GM06990 (cell line): ENCODE measurements around the gene ETFB.
"Not testable (repeated sequence)": the region's sequence is repeated elsewhere in the genome, so short reads cannot be mapped to it uniquely, and the experiment has no call there.

ENCODE experiments used
- DNase-seq: peaks from one replicate; pipeline ENCODE4 v3.0.0-alpha.2; 2011; ENCODE audit not compliant: insufficient read length; ENCODE audit errors: extremely low read depth
- H3K27me3 ChIP-seq: replicated peaks from 2 replicates; pipeline ENCODE4 v1.6.0; 2011; ENCODE audit warnings: low read length; ENCODE audit not compliant: control insufficient read depth, insufficient read depth
- H3K36me3 ChIP-seq: 2 replicates; pipeline ENCODE4 v1.5.1; 2011; ENCODE audit warnings: low read length; ENCODE audit not compliant: control insufficient read depth, insufficient read depth
- H3K4me3 ChIP-seq: replicated peaks from 2 replicates; pipeline ENCODE4 v1.5.1; 2011; ENCODE audit warnings: low read depth, mild to moderate bottlenecking, control low read depth, low read length
- TF ChIP-seq, protein P1 (sequence below): IDR thresholded peaks from 2 replicates; pipeline ENCODE4 v1.5.1; 2011; ENCODE audit warnings: low read length, control low read depth, mild to moderate bottlenecking, inconsistent platforms; ENCODE audit not compliant: insufficient read depth, poor library complexity, severe bottlenecking

Gene ETFB

DNA sequence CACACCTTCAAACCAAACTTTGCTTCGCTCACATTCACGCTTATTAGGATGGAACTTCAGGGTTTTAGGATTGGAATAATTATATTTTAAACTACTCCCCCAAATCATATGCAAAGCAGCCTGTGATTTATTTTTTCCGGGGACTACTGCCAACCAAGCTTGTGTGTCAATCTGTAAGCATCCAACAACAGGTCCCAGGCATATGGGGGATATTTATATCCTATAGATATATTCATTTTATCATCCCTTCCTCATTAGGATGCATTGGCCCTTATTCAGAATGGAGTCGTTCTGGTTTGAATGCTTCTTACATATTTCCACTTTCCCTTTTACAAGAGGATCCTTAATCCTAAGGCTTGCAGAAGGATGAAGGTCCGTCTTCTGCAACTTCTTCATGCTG is 33.0 kb upstream of the ETFB start:
- H3K27me3 ChIP-seq = no peaks in the 10 kb centered on the region
- TF ChIP-seq, protein P1, sequence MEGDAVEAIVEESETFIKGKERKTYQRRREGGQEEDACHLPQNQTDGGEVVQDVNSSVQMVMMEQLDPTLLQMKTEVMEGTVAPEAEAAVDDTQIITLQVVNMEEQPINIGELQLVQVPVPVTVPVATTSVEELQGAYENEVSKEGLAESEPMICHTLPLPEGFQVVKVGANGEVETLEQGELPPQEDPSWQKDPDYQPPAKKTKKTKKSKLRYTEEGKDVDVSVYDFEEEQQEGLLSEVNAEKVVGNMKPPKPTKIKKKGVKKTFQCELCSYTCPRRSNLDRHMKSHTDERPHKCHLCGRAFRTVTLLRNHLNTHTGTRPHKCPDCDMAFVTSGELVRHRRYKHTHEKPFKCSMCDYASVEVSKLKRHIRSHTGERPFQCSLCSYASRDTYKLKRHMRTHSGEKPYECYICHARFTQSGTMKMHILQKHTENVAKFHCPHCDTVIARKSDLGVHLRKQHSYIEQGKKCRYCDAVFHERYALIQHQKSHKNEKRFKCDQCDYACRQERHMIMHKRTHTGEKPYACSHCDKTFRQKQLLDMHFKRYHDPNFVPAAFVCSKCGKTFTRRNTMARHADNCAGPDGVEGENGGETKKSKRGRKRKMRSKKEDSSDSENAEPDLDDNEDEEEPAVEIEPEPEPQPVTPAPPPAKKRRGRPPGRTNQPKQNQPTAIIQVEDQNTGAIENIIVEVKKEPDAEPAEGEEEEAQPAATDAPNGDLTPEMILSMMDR = no peak
- no peak for DNase-seq
- H3K4me3 ChIP-seq = no peak overlapping the region
- H3K36me3 ChIP-seq = no peaks in the 10 kb centered on the region

DNA sequence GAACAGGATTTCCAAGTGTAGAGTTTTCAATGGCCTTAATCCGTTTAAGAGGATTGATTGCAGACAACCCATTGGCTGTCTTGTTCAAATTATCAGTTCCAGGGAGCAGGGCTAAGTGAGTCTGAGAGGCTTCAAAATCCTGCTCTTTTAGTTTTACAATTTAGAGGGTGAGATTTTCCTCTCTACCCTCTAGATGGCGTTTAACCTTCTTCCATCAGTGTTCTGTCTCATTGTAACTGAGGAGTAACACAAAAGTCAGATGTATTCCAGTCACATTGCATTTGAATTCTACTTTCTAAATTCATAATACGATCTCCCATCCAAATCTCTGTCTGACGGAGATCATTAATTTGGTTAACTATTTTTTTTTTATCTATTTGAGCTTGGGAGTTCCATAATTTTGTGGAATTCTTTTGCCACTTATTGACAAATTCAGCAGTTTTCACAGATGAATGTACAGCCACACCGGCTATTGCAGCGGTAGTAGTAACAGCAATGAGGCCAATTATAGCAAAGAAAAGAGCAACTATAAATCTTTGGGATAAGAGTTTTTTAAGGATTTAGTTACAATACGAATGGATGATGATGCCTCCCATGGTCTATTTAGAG is 32.0 kb upstream of the ETFB start:
- no peak overlapping the region for H3K4me3 ChIP-seq
- H3K36me3 ChIP-seq = no peaks in the 10 kb centered on the region
- H3K27me3 ChIP-seq = no peaks in the 10 kb centered on the region
- TF ChIP-seq, protein P1 = peak; percentile 61
- DNase-seq = no peak

DNA sequence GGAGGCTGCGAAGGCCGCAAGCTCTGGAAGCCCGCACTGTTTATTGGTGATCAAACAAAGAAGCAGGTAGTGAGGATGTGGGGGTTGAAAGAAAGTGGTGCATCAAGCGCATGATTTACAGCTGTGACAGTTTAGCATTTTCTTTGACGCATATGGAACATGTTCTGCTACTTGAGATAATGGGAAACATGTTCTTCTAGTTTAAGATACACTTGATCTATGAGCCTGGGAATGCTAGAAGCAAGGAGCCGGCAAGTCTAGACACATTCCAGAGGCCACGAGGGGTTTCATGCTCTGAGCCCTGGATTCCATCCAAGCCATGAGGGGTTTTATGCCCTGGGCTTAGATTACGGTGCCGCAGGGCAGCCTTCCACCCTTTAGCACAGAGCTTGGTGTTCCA is 31.3 kb upstream of the ETFB start:
- not testable (repeated sequence) for H3K36me3 ChIP-seq, H3K27me3 ChIP-seq, H3K4me3 ChIP-seq, DNase-seq

DNA sequence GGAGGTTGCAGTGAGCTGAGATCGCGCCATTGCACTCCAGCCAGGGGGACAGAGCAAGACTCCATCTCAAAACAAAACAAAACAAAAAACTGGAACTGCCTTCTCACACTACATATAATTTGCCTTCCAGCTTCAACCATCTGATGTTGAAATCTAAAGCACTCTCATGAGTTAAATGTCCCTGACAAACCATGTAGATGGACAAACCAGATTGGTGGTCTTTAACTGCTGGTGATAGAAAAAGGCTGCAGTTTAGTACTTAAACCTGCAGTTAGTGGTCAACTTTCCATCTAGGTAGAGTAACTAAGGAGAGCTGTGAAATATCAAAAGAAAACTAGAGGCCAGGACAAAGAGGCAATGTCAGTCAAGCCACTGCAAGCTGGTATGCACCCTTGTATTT is 30.0 kb upstream of the ETFB start:
- H3K36me3 ChIP-seq = no peaks in the 10 kb centered on the region
- TF ChIP-seq, protein P1 = no peak
- H3K27me3 ChIP-seq = no peaks in the 10 kb centered on the region
- H3K4me3 ChIP-seq = no peak overlapping the region
- no peak for DNase-seq

DNA sequence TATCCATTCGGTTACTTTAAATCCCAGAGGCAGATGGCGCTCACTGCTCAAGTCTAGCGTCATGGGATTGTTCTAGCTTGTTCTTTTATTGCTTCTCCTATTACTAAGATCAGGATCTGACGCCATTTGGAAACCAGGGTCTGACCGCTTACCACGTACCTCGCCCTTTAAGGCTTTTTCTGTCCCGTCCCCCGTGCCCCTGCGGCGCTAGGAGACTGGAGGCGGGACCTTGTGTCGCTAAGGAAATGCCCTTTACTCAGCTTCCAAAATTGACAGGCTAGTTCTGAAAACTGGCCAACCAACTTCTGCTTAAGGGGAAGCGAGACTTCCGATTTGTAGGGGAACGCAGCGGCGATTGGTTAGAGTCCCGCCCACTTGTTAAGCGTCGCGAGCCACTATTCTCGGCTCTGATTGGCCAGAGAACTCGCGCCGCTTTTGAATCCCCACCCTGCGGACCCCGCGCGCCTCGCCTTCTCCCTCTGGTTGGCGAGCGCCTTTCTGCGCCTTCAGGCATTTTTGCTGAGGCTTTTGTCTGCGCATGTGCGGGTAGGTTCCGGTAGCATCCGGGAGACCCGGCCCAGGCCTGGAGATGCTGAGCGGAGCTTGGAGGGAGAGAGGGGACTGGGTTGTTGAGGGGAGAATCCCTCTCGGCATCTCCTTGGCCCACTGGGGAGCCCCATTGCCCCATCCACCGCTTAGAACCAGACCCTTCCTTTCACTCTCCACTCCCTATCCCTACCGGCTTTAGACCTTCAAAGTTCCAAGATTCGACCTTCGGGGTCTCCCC is 28.1 kb upstream of the ETFB start:
- TF ChIP-seq, protein P1 = no peak
- peak overlapping the region; percentile 67 for H3K4me3 ChIP-seq
- no peaks in the 10 kb centered on the region for H3K27me3 ChIP-seq
- H3K36me3 ChIP-seq = no peaks in the 10 kb centered on the region
- peak; percentile 96 for DNase-seq

DNA sequence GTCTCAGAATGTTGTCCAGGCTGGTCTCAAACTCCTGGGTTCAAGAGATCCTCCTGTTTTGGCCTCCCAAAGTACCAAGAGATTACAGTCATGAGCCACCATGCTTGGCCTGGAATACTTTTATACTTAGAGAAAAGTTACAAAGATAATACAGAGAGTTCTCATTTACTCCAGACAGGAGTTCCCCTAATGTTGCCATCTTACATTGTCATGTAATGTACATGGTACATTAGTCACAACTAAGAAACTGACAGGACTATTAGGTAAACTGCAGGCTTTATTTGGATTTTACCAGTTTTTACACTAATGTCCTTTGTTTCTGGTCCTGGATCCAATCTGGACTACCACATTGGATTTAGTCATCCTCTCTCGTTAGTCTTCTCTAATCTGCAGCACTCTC is 26.5 kb upstream of the ETFB start:
- H3K4me3 ChIP-seq = no peak overlapping the region
- TF ChIP-seq, protein P1 = no peak
- H3K27me3 ChIP-seq = no peaks in the 10 kb centered on the region
- DNase-seq = no peak
- H3K36me3 ChIP-seq = no peaks in the 10 kb centered on the region
